Stimulated activated CD4-positive, alpha-beta T cell treated with anti-CD3 and anti-CD28 coated beads, Interleukin-4, amount 100 ng/mL, for 4 hours (primary cell): Measurements from ENCODE around the gene NFYA.
A peak's percentile ranks its signal among the peaks of the same experiment; 100 is the strongest.

Experiments used
- DNase-seq, 2 experiments: peaks; one replicate each; pipeline ENCODE4 v3.0.0-alpha.2; 2020

NFYA gene

GRCh38 chr6:41047306-41047705, 25.5 kb upstream of the NFYA start:
- no peak for DNase-seq

- no peak for DNase-seq
Measured at GRCh38 chr6:41047745-41048732, 24.7 kb upstream of the NFYA start.

- no peak for DNase-seq
Measured at GRCh38 chr6:41049521-41049920, 23.3 kb upstream of the NFYA start.

DNA sequence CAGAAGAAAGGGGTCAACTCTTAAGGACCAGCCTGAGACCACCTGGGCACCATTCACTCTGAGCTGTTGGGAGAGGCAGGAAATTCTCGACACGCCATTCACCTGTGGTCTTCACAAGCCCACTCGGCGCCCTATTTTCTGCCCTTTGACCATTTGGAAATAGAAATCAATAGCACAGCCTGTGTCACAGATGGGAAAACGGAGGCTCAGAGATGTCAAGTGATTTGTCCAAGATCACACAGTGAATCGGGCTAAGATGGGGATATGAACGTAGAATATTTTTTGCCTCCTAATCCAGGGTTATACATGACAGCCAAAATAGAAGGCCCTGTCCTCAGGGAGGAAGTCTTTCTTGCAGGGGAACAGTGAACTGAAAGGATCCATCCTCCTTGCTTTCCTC, 22.8 kb upstream of the NFYA start:
- DNase-seq: no peak

DNA sequence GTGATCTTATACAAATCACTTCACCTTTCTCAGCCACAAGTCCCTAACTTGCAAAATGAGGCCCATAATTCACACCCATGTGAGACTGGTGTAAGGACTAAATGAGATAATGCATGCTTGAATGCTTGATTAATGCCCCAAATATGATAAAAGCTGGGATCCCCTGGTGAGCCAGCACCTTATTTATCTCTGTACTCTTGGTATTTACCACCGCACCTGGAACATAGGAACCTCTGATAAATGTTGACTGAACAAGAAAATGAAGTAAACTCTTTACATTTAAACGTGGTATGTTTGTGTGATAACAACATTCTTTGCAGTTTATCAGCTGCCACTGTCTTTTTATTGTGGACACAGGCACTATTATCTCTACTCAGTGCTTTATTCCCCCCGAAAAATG, 22.2 kb upstream of the NFYA start:
- DNase-seq: no peak

DNA sequence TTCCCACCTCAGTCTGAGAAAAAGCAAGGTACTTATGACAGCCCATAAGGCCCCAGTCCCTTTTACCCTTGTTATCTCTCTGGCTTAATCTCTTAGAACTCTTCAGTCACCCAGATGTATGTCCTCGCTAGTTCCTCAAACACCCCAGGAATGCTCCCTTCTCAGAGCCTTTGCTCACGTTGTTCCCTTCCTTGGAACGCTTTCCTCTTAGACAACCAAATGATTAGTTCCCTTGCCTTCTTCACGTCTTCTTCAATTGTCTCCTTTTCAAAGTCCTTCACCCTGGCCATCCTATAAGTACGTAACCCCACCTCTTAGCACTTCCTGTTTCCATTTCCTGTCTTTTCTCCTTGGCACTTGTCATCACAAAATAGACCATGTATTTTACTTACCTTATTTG, 20.9 kb upstream of the NFYA start:
- no peak for DNase-seq

DNA sequence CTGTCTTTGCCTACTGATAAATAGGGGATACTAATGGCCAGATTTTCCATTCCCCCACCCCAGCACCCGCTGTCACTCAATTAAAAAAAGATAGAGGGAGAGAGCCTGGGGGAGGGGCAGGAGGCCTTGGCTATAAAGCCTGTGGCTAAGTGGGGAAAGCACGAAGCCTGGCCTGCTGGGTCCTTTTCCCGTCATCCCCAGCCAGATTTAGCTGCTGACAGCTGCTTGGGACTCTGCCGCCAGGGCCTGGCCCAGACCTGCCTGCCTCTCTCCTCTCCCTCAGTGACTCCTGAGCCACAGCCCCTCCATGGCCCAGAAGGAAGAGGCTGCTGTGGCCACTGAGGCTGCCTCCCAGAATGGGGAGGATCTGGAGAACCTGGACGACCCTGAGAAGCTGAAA, 19.7 kb upstream of the NFYA start, which contains the start of gene APOBEC2:
Gene APOBEC2 (plus strand): TSS at position 162 of the 400 bp plus-strand sequence. CDS start 146 bp downstream, at position 308.
- no peak for DNase-seq

GRCh38 chr6:41054511-41054910, 18.3 kb upstream of the NFYA start:
- DNase-seq: no peak

- DNase-seq: no peak
Measured at GRCh38 chr6:41055149-41055548, 17.6 kb upstream of the NFYA start.

DNA sequence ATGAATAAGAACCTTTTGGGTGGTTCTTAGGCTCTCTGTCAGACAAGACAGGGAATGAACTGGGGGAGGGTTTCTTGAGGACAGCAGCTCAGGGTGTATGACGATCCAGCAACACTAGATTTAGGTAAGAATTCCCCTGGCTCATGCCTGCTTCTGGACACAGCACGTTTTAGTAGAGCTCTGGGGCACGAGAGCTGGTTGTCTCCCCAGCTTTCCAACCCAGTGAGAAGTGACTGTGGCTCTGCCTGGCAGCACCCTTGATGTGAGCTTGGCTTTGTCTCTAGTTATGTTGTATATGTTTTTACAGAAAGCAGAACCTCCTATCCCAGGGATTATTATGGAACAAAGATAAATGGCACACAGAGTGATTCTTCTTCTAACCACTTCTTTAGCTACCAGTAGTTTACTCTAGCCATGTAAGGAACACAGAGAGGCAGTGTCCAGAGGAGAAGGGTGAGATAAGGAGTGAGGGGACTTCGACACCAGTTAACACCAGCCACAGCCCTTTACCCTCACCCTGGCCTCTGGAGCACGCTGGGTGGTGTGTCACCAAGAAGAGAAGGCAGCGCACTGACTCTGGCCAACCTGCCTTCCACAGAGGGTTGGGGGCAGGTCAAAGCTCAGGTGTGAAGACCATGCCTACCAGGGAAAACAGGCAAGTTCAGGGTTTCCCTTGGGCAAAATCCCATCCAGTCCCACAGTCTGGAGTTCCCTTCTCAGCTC, 15.8 kb upstream of the NFYA start:
- DNase-seq: no peak

- DNase-seq: no peak
Measured at GRCh38 chr6:41058783-41059181, 14.0 kb upstream of the NFYA start.

DNA sequence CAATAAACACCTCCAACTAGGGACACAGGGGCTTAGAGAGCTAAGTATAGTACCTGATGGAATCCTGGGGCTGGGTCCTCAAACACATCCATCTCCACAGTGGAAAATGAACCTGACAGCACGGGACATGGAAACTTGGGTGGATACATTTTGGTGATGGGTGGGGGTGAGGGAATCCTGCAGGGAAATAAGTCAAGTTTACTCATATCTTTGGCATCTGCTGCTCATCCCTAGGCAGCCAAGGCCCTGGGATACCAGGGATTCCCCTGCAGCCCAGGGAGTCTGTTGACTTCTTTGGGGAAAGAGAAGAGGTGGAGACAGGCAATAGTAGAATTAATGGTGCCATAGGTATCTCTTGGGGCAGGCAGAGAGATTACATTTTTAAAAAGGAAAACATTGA, 13.2 kb upstream of the NFYA start:
- no peak for DNase-seq

- DNase-seq: no peak
Measured at GRCh38 chr6:41061196-41061726, 11.5 kb upstream of the NFYA start.

DNA sequence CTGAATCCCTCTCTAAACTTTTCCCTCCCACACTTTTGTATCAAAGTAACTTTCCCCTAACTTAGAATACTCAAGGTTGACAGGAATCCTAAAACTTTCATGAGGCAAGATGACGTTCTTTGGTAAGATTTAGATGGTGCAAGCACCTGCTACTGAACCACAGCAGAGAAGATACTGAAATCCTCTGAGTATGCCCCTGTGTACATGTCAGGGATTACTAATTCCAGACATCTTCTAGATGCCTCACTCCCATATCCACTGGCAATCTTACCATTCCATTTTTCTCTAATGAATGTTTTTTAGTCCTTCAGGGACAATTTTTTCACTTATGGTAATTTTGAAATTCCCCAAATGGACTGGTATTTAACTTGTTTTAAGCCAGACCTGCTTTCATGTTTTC, 10.7 kb upstream of the NFYA start:
- DNase-seq: no peak

GRCh38 chr6:41063884-41064285, 8.9 kb upstream of the NFYA start:
- no peak for DNase-seq

- DNase-seq: no peak
Measured at GRCh38 chr6:41064841-41065240, 7.9 kb upstream of the NFYA start.

GRCh38 chr6:41065550-41066026, 7.2 kb upstream of the NFYA start:
- no peak for DNase-seq

DNA sequence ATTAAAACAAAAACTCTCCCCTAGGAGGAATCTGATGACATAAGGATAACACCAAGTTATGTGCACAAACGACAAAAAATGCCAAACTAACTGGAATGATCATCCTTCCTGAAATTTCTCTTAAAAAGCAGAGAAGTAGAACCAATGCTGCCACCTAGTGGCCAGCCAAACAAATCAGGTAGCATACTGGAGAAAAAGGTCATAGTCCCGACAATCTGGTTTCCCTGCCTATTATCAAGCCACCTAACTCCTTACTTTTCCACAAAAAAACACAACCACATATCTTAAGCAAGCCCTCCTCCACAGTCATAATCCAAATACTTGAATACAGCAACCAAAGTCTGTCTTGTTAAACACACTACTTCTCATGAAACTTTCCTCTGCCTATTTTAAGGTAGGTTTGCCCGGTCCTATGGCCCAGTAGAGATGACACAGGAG, 5.9 kb upstream of the NFYA start:
- peak; percentile 47 to 63 for DNase-seq

DNA sequence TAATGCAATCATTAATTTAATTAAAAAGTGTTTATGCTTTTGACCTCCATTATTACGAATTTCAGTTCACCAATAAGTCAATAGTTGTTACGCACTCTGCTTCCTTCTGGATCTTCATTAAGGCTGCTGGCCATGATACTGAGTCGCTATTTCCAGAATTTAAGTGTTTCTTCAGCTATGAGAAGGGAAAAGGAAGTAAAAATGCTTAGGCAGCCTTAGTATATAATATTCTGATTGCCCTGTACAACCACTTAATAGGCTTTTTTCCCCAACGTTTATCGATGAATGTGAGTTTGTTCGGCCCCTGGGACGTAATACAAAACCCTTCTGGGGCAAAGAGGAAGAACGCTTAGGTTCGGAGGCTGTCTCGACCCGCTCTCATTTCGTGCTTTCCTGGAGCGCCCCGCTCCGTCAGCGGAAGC, 1.3 kb upstream of the NFYA start:
- no peak for DNase-seq

DNA sequence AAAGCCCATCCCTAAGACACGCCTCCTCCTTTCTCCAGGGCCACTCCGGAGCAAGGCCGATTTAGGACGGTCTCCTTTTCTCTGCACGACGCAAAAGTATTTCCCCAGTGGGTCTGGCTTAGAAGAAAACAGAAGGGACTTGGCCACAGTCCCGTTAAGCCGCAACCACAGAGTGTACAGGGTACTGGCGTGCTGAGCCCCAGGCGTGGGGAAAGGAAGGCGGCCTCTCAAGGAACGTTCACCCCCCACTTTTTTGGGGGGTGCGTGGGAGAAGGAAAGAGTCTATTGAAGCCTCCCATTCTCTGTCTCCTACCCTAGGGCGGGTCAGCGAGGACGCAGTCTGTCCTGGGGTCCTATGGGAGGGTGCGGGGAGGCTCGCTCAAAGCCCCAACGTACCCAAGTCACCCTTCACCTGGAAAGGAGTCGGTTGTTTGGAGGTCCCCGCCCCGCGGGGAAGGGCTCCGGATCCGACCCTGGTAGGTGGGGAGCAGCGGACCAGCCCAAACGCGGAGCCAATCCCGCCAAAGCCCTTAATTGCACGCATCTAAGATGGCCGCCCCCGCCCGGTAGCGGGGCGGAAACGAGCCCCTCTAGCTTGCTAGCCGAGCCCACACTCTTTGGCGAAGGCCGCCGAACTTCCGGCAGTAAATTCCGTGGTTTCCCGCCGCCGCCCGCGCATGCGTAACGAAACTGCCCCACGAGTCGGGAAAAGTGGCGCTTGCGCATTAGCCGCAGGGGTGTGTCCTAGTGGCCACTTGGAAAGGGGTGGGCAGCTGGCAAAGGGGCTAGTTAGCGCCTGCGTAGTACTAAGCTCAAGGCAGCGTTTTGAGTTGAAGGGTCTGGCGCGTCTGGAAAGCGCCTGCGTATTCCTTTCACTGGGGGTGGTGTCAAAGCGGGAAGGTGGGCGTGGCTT, 595 bp upstream of the NFYA start, which contains the start of gene OARD1:
Gene OARD1 (minus strand): TSS at position 434 of the 913 bp plus-strand sequence. CDS start 722 bp downstream, outside the sequence.
- DNase-seq: peak; percentile 99

DNA sequence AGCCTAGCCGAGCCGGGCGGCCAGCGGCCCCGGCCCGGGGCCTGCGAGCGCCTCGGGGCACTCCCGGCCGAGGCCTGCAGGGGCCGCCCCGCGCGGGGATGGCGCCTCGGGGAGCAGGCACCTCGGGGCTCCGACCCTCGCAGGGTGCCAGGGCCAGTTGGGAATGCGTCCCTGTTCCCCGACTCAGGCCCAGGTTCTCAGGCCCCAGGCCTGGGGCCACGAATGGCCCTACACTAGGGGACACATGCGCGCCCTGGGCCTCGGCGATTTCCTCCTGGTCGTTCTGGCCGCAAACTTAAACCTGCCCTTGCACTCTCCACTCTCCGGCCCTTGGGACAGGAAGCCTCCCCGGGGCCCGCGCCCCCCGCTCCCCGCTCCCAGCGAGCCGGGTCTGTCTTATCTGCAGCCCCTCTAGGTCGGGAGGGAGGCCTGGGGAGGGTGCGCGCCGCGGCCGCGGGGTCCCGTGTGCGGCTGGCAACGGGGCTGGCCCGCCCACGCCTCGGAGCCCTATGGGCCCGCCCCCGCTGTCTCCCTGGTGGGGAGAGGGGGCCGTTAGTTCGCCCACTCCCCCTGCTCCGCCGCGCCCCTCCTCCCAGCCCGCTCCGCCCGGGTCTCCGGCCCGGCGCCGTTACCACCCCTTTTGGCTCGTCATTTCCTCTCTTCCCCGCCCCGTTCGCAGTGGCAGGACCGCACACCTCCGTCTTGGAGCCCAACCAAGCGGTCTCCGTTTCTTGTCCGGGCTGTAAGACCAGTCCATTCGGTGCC, 611 bp downstream of the NFYA start:
- DNase-seq: peak; percentile 78 to 80
